K562 (cell line): ENCODE measurements around the gene CHCHD6. TPM values are rescaled to one million over a fixed set of nuclear protein-coding genes. Genes with fewer than 3 reads are reported as not detected.

Experiments used
- BMI1 ChIP-seq: fragments of 150-350 bp; IDR thresholded peaks from 2 replicates; pipeline ENCODE4 v1.6.1; 2014; ENCODE audit warnings: low read length
- ELF2 ChIP-seq: fragments of 250-450 bp; sonication (Bioruptor Pico); IDR thresholded peaks from 2 replicates; pipeline ENCODE4 v1.5.0; 2021; ENCODE audit warnings: mild to moderate bottlenecking
- ETV1 ChIP-seq: fragments of 450-650 bp; conservative IDR thresholded peaks from 2 replicates; pipeline ENCODE4 v1.6.1; 2016; ENCODE audit warnings: missing genetic modification characterization, control low read depth, low read depth, missing compliant biosample characterization
- HCFC1 ChIP-seq: IDR thresholded peaks from 2 replicates; pipeline ENCODE4 v1.6.1; 2012; ENCODE audit warnings: low read depth, low read length, improper control_type of control experiment
- HMG20B ChIP-seq: fragments of 250-450 bp; sonication (Bioruptor Pico); IDR thresholded peaks from 2 replicates; pipeline ENCODE4 v1.5.0; 2021; ENCODE audit warnings: mild to moderate bottlenecking
- MECOM ChIP-seq: fragments of 250-450 bp; sonication (Bioruptor Pico); IDR thresholded peaks from 2 replicates; pipeline ENCODE4 v1.8.0; 2022; ENCODE audit warnings: inconsistent platforms
- PKNOX1 ChIP-seq: fragments of 450-650 bp; IDR thresholded peaks from 2 replicates; pipeline ENCODE4 v1.6.1; 2016
- RBM14 ChIP-seq: fragments of 200-400 bp; formaldehyde crosslinking; IDR thresholded peaks from 2 replicates; pipeline ENCODE4 v1.6.1; 2018; ENCODE audit warnings: low read depth, mild to moderate bottlenecking, low read length, moderate library complexity, borderline replicate concordance; ENCODE audit not compliant: insufficient read depth
- SETDB1 ChIP-seq: IDR thresholded peaks from one replicate; pipeline ENCODE4 v1.6.1; 2012; ENCODE audit warnings: low read length, control low read depth, inconsistent platforms
- SMAD2 ChIP-seq: fragments of 150-350 bp; IDR thresholded peaks from 2 replicates; pipeline ENCODE4 v1.6.1; 2014; ENCODE audit warnings: low read depth, mild to moderate bottlenecking, low read length
- SMARCA4 ChIP-seq: fragments of 450-650 bp; IDR thresholded peaks from 2 replicates; pipeline ENCODE4 v1.6.1; 2016
- ZNF133 ChIP-seq: fragments of 250-450 bp; sonication (Bioruptor Pico); IDR thresholded peaks from 2 replicates; pipeline ENCODE4 v1.4.0; 2020; ENCODE audit warnings: mild to moderate bottlenecking
- ZNF280A ChIP-seq: fragments of 450-650 bp; IDR thresholded peaks from 2 replicates; pipeline ENCODE4 v1.6.1; 2018; ENCODE audit warnings: mild to moderate bottlenecking, low read depth; ENCODE audit not compliant: partially characterized antibody
- ZNF449 ChIP-seq: fragments of 250-450 bp; sonication (Bioruptor Pico); IDR thresholded peaks from 2 replicates; pipeline ENCODE4 v1.8.0; 2022; ENCODE audit warnings: moderate library complexity, mild to moderate bottlenecking, inconsistent platforms
- ZNF609 ChIP-seq: sonication (generic); formaldehyde crosslinking; IDR thresholded peaks from 2 replicates; pipeline ENCODE4 v1.8.1; 2023; ENCODE audit warnings: missing genetic modification reagents, mild to moderate bottlenecking, borderline replicate concordance
- ZNF639 ChIP-seq, 2 experiments: fragments of 200-800 bp in 1 of 2; sonication (Bioruptor generic) in 1 of 2; sonication (generic) in 1 of 2; formaldehyde crosslinking in 1 of 2; IDR thresholded peaks in 1 of 2; conservative IDR thresholded peaks in 1 of 2; 2 replicates each; pipeline versions ENCODE4 v1.5.0 to v1.6.1; 2016 to 2020; ENCODE audit warnings: missing compliant biosample characterization in 1 of 2, missing genetic modification characterization in 1 of 2, missing genetic modification reagents in 1 of 2
- polyA plus RNA-seq, 8 experiments: library from polyadenylated mRNA; depleted of rRNA in 4 of 8; stranded (reverse) in 5 of 8; unstranded in 3 of 8; fragments of >200 nt; fragmentation: Nextera tagmentation in 2 of 8; fragmentation: Illumina TruSeq in 1 of 8; extraction: Ambion mirVana in 2 of 8; extraction: Trizol in 1 of 8; gene quantifications; 2 replicates each; pipeline versions ENCODE4 v1.2.1 to v1.2.3, GENCODE V29; 2011 to 2014; ENCODE audit warnings: inconsistent platforms in 1 of 8, missing spikeins in 1 of 8
- total RNA-seq, 7 experiments: library from RNA; depleted of rRNA in 6 of 7; stranded (reverse); fragments of >200 nt in 6 of 7; fragmentation: Illumina TruSeq in 2 of 7; extraction: Trizol in 2 of 7; gene quantifications; 2 replicates each; pipeline versions ENCODE4 v1.2.1 to v1.2.3, GENCODE V29; 2011 to 2021; ENCODE audit warnings: low replicate concordance in 1 of 7

The CHCHD6 gene
- total and polyA plus RNA-seq, 9 of the 15 experiments (the other 6 are each of a cell fraction or from before 2014, with no cell fraction given): 4.6 to 18.6 (median 10.9) TPM

- TF ChIP-seq ZNF280A (no peak), HCFC1 (no peak), RBM14 (no peak), ELF2 (CRISPR knock-in tag) (no peak), PKNOX1 (peak; percentile 38; the same call in 1 of the 2 replicates), HMG20B (CRISPR knock-in tag) (no peak), ZNF639 (CRISPR knock-in tag; conservative IDR thresholded peaks at IDR 0.05 in 1 of 2, IDR thresholded peaks at IDR 0.05 in 1 of 2) (peak in 1 of 2 experiments; percentile 65; a peak in 1 of 4 replicates), BMI1 (no peak), ZNF133 (CRISPR knock-in tag) (no peak), SMAD2 (no peak), SETDB1 (no peak), SMARCA4 (peak; percentile 94), ZNF609 (CRISPR knock-in tag) (0 out of 2 replicates have a peak, but pooled peaks have one; percentile 21), ETV1 (peak; percentile 99), MECOM (CRISPR knock-in tag) (peak; percentile 52; the same call in 1 of the 2 replicates), ZNF449 (no peak)
These were observed 207.4 kb downstream of the CHCHD6 start (continued) for GRCh38 chr3:126911162-126912026.
